ENCODE measurements around the gene USP22.

USP22 gene

DNA sequence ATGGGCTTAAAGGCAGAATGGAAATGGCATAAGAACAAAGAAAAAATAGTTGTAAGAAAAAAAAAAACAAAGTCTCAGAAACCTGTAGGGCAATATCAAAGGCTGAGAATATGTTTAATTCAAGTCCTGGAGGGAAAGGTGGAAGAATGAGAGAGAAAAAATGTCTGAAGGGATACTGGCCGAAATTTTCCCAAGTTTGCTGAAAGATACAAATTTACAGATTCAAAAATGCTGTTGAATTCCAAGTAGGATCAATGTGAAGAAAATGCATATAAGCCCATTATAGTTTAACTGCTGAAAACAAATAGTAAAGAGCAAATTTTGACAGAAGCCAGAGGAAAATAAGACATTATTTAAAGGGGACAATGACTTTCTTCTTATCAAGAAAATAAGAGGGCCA, 6.6 kb upstream of the USP22 start:
- no peak for DNase-seq

DNA sequence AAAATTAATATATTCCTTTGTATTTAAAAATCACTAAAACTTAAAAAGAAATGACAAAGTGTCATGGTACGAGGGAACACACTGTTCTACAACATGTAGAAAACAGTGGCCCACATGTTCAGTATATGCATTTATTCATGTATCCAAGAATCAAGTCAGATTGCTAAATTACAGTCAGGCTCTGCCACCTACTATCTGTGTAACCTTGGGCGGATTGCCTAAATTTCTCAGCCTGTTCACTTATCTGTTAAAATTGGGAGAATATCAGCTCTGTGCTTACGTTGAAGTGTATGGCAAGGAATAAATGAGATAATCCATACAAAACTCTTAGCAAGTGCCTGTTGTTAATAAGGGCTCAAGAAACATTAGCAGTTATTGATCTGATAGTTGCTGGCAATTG, 3.4 kb upstream of the USP22 start:
- peak in 1 of 56 donors; percentile 21 for DNase-seq

DNA sequence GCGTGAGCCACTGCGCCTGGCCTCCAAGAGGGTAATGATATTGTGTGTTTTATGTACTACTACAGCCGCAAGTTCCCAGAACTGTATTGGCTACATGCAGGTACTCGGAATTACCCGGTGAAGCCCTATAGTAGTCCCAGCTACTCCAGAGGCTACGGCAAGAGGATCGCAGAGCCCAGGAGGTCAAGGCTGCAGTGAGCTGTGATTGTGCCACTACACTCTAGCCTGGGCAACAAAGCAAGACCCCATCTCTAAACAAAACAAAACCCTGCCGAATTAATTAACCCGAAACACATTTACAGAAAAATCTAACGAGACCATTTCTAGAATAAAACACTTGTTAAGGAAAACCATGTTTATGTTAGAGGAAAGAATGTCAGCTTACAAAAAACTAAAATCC, 2.2 kb upstream of the USP22 start:
- no peak for DNase-seq

DNA sequence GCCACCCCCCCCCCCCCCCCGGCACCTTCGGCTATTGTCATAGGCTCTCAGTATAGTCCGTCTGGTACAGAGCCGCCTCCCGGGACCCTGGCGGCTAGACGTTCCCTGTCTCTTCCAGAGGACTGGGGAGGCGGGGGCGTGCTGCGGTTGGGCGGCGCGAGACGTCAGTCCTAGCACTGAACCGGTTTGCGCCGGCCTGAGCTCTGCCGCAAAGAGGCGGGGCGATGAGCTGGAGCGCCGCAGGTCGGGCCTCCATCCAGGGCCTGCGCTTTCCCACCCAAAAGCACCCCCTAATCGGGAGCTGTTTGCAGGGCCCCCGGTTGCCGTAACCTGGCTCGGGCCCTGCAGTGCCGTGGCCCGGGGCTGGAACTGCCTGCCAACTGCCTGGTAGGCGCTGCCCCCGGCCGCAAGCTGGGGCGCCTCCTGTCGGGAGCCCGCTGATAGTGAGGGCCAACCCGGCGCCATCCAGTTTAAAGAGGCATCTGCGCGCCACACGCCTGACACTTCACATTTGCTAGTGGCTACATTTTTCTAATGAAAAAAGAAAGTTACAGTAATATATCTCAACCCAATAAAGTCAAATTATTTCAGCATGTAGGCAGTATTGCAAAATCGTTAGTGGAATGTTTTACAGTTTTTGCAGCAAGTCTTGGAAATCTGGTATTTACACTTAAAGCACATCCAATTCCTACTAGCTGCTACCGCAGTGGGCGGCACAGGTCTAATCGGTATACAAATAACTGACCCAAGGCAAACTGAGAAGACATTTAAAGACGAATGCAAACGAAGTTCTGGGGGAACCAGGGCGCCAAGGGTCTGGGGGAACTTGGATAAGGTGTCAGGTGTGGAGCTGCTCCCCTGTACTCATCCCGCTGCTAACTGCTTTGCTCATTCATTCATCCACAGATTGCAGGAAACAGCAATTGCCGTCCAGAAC, 753 bp upstream of the USP22 start:
- peak; percentile 83 to 100 (median 98) for DNase-seq

DNA sequence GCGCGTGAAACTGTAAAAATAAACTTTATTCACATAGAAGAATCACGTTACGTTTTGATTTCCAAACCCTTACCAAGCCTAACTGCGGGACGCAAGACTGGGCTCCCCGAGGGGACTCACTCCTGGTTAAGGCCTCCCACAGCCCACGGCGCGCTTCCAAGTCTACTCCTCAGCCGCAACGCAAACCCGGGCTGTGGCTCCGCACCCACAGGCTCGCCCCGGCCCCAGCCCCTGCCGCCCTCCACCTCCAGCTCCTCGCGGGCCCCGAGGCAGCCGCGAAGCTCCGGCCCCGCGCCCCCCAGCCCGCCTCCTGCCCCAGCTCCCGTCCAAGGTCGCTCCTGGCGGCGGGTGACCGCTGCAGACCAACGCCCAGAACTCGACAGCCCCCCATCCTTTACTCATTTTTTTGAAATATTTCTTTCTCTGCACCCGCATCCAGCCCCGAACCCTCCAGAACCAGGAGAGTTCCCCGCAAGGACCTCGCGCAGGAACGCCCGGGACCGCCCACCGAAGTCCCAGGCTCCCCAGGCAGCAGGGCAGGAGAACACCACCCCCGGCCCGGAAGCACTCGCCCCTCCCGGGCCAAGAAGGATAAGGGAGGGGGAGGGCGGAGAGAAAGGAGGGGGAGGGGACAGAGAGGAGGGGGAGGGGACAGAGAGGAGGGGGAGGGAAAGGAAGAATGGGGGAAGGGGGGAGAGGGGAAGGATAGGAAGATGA, 912 bp downstream of the USP22 start:
- peak in 55 of 56 donors; percentile 31 to 87 (median 73) for DNase-seq

DNA sequence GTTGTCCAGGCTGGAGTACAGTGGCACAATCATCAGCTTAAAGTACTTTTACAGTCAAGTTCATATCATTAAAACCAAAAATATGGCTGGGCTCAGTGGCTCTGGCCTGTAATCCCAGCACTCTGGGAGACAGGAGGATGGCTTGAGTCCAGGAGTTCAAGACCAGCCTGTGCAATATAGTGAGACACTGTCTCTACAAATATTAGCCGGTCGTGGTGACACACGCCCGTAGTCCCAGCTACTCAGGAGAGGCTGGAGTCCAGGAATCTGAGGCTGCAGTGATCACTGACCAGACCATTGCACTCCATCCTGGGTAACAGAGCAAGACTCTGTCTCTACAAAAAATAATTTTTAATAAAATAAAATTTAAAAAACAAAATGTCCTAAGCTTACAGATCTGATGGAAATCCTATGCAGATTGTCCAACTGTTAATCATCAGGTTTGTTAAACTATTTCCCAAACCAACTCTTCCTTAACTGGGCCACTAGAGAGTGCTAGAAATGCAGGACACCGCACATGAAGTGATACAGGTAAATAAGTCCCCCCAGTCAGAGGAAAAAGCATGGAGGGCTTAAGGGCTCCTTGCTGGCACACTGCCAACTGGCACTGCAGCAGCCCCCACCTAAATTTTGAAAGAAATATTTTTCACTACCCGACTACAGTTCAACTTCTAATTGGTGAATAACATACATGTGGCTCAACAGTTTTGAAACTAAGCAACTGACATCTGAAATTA, 2.8 kb downstream of the USP22 start:
- DNase-seq, result peak in 2 of 56 donors; percentile 11 to 14

DNA sequence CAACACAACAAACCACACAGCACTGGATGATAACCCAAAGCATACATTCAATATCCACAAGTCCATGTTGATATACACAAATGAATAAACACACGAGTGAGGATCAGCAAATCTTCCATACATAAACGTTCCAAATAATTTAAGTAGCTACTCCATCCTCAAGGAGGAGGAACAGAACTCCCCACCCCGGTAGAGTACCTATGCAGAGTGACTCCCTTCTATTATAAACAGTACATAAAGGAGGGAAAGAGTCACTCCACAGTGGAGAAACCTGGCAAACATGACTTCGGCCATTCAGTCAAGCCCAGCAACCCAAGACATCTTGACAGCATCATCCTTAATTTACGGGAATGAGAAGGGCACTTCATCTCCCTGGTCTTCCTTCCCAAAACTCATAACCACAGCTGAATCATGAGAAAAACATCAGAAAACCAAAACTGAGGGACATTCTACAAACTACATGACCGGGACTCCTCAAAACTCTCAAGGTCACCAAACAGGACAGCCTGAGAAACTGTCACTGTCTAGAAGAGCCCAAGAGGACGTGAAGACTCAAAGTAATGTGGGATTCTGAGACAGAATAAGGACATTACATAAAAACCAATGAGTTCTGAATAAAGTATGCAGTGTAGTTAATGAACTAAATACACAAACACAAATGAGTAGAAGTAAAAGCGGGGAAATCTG, 5.6 kb downstream of the USP22 start:
- no peak for DNase-seq

DNA sequence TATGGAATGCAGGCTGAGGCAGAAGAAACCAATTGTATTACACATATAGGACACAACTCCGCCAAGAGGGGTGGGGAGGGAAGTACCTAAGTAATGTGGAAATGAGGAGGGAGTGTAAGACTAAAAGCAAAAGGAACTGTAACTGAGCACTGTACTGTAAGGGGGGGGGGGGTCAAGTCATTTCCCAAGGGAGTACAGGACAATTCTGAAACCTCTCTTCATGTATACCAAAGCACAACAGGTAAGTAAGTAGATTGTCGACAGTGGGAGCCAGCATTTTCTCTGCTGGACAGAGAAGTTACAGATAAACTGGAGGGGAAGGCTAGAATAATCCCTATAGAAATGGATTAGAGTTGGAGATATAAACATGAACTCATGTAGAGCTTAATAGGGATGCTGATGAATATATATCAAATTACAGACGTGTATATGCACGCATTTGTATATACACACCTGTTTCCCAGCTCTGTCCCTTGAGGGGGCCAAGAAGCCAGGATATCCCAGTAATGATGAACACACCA, 6.4 kb downstream of the USP22 start:
- no peak for DNase-seq

DNA sequence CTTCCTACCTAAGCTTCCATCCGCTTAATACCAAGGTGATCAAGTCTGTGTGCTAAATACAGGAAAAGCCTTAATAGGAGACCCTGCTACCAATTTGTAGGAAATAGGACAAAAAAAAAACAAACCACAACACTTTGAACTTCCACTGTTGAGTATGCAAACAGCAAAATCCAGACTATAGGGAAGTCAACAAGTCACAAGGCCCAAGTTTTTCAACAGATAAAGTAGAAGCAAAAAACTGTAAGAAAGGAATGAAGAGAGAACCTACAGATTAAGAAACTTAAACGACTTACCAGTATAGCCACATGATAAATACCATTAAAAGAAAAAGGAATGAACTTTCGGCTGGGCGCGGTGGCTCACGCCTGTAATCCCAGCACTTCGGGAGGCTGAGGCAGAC, 7.4 kb downstream of the USP22 start:
- no peak for DNase-seq

DNA sequence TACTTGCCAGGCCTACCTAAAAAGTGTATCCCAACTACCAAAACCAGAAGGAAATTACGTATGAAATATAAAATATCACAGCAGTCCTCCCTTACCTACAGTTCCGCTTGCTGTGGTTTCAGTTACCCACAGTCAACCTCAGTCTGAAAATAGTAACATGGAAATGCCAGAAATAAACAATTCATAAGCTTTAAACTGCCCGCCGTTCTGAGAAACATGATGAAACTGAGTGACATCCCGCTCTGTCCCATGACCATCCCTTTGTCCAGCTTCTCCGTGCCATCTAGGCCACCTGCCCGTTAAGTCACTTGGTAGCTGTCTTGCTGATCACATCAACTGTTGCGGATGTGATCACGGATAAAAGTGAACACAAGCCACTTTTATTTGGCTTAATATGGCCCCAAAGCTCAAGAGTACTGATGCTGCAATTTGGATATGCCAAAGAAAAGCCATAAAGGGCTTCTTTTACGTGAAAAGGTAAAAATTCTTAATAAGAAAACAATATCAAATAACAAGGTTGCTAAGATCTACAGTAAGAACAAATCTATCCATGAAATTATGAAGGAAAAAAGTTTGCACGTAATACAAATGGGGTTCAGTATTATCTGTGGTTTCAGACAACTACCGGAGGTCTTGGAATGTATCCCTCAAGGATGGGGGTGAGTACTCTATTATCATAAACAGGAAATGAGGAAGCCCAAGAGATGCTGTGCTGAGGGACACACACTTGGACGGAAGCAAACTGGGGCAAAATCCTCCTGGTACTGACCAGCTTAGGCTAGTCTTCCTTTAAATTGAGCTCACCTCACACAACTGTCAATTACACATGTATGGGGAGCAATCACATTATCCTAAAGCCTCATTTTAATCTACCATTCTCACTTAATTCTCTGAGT, 8.2 kb downstream of the USP22 start:
- peak in 9 of 56 donors; percentile 11 to 36 (median 19) for DNase-seq

DNA sequence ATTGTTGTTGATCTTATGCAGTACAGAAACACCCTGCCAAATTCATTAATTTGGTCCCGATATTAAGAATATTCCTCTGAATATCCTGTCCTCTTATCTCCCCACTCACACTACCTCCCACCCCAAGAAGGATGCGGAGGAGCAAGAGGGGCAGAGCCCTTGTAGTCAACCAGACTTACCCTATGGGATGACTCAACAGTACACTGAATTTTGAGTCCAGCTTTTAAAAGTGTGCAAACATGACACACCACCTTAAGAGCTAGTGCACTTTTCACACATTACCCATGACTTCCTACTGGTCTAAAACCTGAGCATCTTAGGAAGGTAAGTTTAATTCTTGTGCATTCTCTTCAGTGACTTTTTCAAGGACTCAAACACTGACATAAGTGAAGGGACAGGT, 9.5 kb downstream of the USP22 start:
- no peak for DNase-seq

DNA sequence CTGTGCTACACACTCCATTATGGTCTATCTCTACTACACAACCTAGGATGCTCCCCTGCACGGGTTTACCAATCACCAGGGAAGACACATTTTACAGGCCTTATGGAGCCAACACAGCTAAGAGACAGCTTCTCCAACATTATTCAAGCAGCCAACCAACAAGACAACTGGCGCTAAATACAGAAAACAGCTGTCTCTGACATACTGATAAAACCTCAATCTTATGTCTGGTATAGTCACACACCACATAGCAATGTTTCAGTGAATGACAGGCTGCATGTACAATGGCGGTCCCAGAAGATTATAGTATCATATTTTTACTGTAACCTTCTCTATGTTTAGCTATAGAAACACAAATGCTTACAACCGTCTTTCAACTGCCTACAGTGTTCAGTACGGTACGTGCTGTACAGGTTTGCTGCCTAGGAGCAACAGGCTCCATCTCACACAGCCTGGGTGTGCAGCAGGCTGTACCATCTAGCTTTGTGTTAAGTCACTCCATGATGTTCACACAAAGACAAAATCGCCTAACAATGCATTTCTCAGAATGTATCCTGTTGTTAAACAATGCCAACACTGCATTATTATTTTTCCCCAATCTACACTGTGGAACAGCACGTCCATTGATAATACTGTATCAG, 10.9 kb downstream of the USP22 start:
- DNase-seq, result no peak

DNA sequence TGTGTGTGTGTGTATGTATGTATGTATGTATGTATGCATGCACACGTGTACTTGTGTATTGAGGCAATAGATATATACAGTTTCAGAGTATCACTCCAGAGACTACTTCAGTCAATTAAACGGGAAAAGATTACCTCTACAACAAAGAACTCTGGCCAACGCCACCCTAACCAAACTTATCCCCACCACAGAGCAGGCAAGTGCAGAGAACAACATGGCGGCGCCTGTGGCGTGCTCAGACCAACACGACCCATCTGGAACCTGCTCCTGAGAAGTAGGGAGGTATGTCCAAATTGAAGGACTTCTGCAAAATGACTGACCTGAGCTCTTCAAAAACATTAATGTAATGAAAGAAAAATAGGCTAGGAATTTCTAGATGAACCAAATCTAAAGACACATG, 12.4 kb downstream of the USP22 start:
- DNase-seq, result no peak

DNA sequence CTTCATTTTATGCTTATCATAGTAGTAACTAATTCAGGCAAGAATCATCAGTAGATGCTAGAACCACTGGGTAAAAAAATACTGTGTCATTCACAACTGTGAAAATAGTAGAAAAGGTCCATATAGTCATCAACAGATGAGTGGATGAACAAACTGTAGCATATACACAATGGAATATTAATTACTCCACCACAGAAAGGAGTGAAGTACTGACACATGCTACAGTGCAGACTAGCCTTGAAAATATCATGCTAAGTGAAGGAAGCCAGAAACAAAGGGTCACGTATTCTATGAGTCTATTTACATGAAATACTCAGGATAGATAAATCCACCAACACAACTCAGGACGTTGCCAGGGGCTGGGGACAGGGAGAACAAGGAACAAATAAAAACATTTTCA, 13.3 kb downstream of the USP22 start:
- no peak for DNase-seq

DNA sequence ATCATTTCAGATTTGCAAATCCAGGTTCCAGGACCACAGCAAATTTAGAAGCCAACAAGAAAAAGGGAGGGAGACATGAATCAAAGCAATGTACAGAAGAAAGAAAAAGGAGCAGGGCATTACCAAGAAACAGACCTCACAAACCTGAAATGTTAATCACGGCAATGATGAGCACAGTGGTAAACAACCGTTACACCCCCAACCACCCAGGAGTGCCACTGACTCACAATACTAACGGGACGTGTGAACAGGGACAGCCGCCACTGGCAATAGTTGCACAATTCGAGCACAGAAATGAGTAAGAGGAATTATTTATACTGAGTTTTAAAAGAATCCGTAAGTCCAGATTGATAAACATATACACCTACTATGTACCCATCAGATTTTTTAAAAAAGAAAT, 13.8 kb downstream of the USP22 start:
- DNase-seq, result peak in 2 of 56 donors; percentile 12 to 16

DNA sequence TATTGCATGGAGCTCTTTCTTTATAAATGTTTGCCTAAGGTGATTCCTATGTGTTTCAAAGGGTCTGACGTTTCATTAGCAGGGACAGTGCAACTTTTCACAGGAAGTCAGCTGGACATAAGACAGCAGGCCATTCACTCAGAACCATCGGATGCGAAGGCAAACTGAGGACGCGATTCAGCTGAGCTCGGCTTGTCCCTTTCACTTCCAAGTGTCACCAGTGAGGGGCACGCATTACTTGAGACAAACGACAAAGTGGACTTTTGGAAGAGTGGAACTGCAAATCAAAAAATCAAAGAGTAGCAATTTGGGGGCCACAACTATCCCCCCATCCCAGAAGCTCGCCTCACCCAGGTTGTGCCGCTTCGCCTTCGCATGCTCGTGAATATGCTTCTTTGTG, 14.6 kb downstream of the USP22 start:
- DNase-seq, result peak in 6 of 56 donors; percentile 15 to 39 (median 26)

DNA sequence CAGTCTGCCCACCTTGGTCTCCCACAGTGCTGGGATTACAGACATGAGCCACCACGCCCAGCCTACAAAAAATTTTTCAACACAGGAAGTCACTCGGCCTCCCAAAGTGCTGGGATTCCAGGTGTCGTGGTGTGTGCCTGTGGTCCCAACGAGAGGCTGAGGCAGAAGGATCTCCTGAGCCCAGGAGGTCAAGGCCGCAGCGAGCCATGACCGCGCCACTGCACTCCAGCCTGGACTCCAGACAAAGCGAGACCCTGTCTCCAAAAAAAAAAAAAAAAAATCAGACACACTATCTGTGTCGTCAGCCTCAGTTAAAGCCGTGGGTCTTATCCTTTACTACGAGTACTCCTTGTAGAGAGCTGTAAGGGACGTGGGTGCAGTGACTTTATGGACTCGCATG, 15.8 kb downstream of the USP22 start:
- no peak for DNase-seq

DNA sequence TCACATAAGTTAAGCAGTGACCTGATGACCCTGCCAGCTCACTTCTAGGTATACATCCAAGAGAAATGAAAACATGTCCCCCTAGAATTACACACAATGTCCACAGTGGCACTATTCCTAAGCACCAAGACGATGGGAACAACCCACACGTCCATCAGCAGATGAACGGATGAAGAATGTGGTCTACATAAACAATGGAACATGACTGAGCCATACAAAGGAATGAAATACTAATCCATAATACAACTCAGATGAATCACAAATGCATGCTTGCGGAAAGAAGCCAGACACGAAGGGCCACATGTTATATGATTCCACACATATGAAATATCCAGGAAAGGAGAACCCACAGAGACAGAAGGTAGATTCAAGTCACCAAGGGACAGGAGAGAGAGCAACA, 17.4 kb downstream of the USP22 start:
- no peak for DNase-seq

DNA sequence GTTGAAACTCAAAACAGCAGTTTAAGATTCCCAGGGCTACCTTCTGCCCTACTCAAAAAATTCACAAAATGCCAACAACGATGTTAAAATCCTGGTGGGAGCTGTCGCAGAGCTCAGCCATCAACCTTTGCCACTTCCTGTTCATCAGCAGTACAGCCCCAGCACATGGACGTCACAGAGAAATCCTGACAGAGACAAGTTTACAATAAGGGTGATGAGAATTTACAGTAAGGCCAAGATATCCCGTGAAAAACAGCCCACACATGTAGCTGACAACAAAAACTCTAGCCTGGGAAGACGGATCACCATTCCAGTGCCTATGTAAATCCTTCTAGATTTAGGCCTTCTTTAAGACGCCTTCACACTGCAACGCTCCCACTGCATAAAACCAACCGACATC, 18.8 kb downstream of the USP22 start:
- no peak for DNase-seq

Measured in nucleus accumbens (tissue), 56 donors.